Measurements from ENCODE around the gene SLAMF1.

Gene SLAMF1

GRCh38 chr1:160631983-160632625 lies 14.7 kb downstream of the SLAMF1 start:
- Histone ChIP-seq H3K79me2 (ENCODE audit: insufficient read depth, low read length) (no peaks in the 10 kb centered on the region), H3F3A (ENCODE audit: insufficient read depth) (peaks cover 21% of the 10 kb centered on the region; the same call in 1 of the 2 replicates), H2AFZ (ENCODE audit: low read depth, low read length, severe bottlenecking) (no peak overlapping the region), H3K9me2 (replicated peaks; ENCODE audit: insufficient read depth, low read length) (no peaks in the 10 kb centered on the region), H3K27me3 (ENCODE audit: low read length) (no peaks in the 10 kb centered on the region), H3K9ac (ENCODE audit: low read length) (no peak overlapping the region), H3K9me3 (ENCODE audit: insufficient read depth, low read length) (no peaks in the 10 kb centered on the region), H3K4me3 (ENCODE audit: insufficient read depth, low read length, poor library complexity, severe bottlenecking) (no peak overlapping the region), H3K4me2 (ENCODE audit: low read depth, low read length, poor library complexity, severe bottlenecking) (no peak overlapping the region), H3K27ac (ENCODE audit: low read depth, low read length) (peak overlapping the region; percentile 25; the same call in 1 of the 2 replicates), H3K36me3 (ENCODE audit: low read length) (0 out of 2 replicates have a peak, but pooled peaks cover 4% of the 10 kb centered on the region), H4K20me1 (ENCODE audit: low read depth, low read length) (no peaks in the 10 kb centered on the region)
- TF ChIP-seq CTCF (IDR thresholded peaks at IDR 0.05; ENCODE audit: insufficient read depth, low read length, poor library complexity, severe bottlenecking) (no peak), EZH2phosphoT487 (conservative IDR thresholded peaks at IDR 0.05; ENCODE audit: low read length) (no peak)

GRCh38 chr1:160630523-160631451 lies 16.1 kb downstream of the SLAMF1 start:
- Histone ChIP-seq H3K36me3 (ENCODE audit: low read length) (0 out of 2 replicates have a peak, but pooled peaks cover 4% of the 10 kb centered on the region), H3K27me3 (ENCODE audit: low read length) (no peaks in the 10 kb centered on the region), H3K9me3 (ENCODE audit: insufficient read depth, low read length) (no peaks in the 10 kb centered on the region), H3K4me3 (ENCODE audit: insufficient read depth, low read length, poor library complexity, severe bottlenecking) (no peak overlapping the region), H2AFZ (ENCODE audit: low read depth, low read length, severe bottlenecking) (no peak overlapping the region), H3K9ac (ENCODE audit: low read length) (no peak overlapping the region), H3K79me2 (ENCODE audit: insufficient read depth, low read length) (peaks cover 9% of the 10 kb centered on the region; the same call in 1 of the 2 replicates), H3K9me2 (replicated peaks; ENCODE audit: insufficient read depth, low read length) (no peaks in the 10 kb centered on the region), H3F3A (ENCODE audit: insufficient read depth) (peaks cover 28% of the 10 kb centered on the region), H3K4me2 (ENCODE audit: low read depth, low read length, poor library complexity, severe bottlenecking) (no peak overlapping the region), H4K20me1 (ENCODE audit: low read depth, low read length) (no peaks in the 10 kb centered on the region), H3K27ac (ENCODE audit: low read depth, low read length) (peak overlapping the region; percentile 38)
- TF ChIP-seq CTCF (IDR thresholded peaks at IDR 0.05; ENCODE audit: insufficient read depth, low read length, poor library complexity, severe bottlenecking), result no peak
- TF ChIP-seq EZH2phosphoT487 (conservative IDR thresholded peaks at IDR 0.05; ENCODE audit: low read length), result no peak

- Histone ChIP-seq H3K27me3 (ENCODE audit: low read length) (no peaks in the 10 kb centered on the region), H3K36me3 (ENCODE audit: low read length) (no peaks in the 10 kb centered on the region), H3K79me2 (ENCODE audit: insufficient read depth, low read length) (peaks cover 9% of the 10 kb centered on the region; the same call in 1 of the 2 replicates), H3K4me2 (ENCODE audit: low read depth, low read length, poor library complexity, severe bottlenecking) (no peak overlapping the region), H3K4me3 (ENCODE audit: insufficient read depth, low read length, poor library complexity, severe bottlenecking) (no peak overlapping the region), H4K20me1 (ENCODE audit: low read depth, low read length) (no peaks in the 10 kb centered on the region), H3K9ac (ENCODE audit: low read length) (no peak overlapping the region), H3K9me3 (ENCODE audit: insufficient read depth, low read length) (no peaks in the 10 kb centered on the region), H3K27ac (ENCODE audit: low read depth, low read length) (peak overlapping the region; percentile 38), H3K9me2 (replicated peaks; ENCODE audit: insufficient read depth, low read length) (no peaks in the 10 kb centered on the region), H3F3A (ENCODE audit: insufficient read depth) (peaks cover 41% of the 10 kb centered on the region), H2AFZ (ENCODE audit: low read depth, low read length, severe bottlenecking) (no peak overlapping the region)
- no peak for TF ChIP-seq CTCF (IDR thresholded peaks at IDR 0.05; ENCODE audit: insufficient read depth, low read length, poor library complexity, severe bottlenecking)
- no peak for TF ChIP-seq EZH2phosphoT487 (conservative IDR thresholded peaks at IDR 0.05; ENCODE audit: low read length)
Measured at GRCh38 chr1:160629286-160630210, 17.3 kb downstream of the SLAMF1 start.
